Measurements from ENCODE around the gene PYY. TPM values are rescaled to one million over a fixed set of nuclear protein-coding genes. Genes with fewer than 3 reads are reported as not detected.

PYY gene
- total RNA-seq, 4 donors from 2014 or later, result 2.0 TPM; not detected in 3

- peaks cover 0 to 8% (median 3%) of the 10 kb centered on the region in 4 donors for H3K4me1 ChIP-seq
- 57 to 58% methylated on average over 6 of the region's 6 CpGs for WGBS, 2 donors
- TF ChIP-seq CTCF (IDR thresholded peaks at IDR 0.05) (no peak), EP300 (IDR thresholded peaks at IDR 0.05) (no peak), POLR2A (IDR thresholded peaks at IDR 0.05) (no peak)
These were observed 14.9 kb downstream of the PYY start for GRCh38 chr17:43938838-43939182.

GRCh38 chr17:43936434-43936833 is 17.3 kb downstream of the PYY start:
- Histone ChIP-seq H3K9me3 (no peaks in the 10 kb centered on the region), H3K27ac (no peak overlapping the region), H3K36me3 (no peaks in the 10 kb centered on the region), H3K4me1 (peaks cover 0 to 8% (median 3%) of the 10 kb centered on the region in 4 donors), H3K4me3 (no peak overlapping the region), H3K27me3 (peaks cover 0 to 68% of the 10 kb centered on the region in 2 donors)
- TF ChIP-seq EP300 (IDR thresholded peaks at IDR 0.05) (no peak), POLR2A (IDR thresholded peaks at IDR 0.05) (no peak), CTCF (IDR thresholded peaks at IDR 0.05) (no peak)
- 94 to 97% methylated on average over 3 of the region's 3 CpGs for WGBS, 2 donors
- no peak for DNase-seq (ENCODE audit: low spot score in 2 of 2)

More at GRCh38 chr17:43938838-43939182, 14.9 kb downstream of the PYY start:
- DNase-seq (ENCODE audit: low spot score in 2 of 2), result no peak
- Histone ChIP-seq H3K27me3 (peaks cover 0 to 52% of the 10 kb centered on the region in 2 donors), H3K4me3 (no peak overlapping the region), H3K27ac (no peak overlapping the region), H3K36me3 (no peaks in the 10 kb centered on the region), H3K9me3 (no peaks in the 10 kb centered on the region)

GRCh38 chr17:43935926-43936261 is 17.8 kb downstream of the PYY start:
- Histone ChIP-seq H3K27ac (no peak overlapping the region), H3K27me3 (peaks cover 0 to 73% of the 10 kb centered on the region in 2 donors), H3K36me3 (no peaks in the 10 kb centered on the region), H3K4me3 (no peak overlapping the region), H3K4me1 (peaks cover 0 to 8% (median 3%) of the 10 kb centered on the region in 4 donors), H3K9me3 (no peaks in the 10 kb centered on the region)
- TF ChIP-seq CTCF (IDR thresholded peaks at IDR 0.05) (no peak), POLR2A (IDR thresholded peaks at IDR 0.05) (no peak), EP300 (IDR thresholded peaks at IDR 0.05) (no peak)
- no peak for DNase-seq (ENCODE audit: low spot score in 2 of 2)
- 52 to 75% methylated on average over 6 of the region's 6 CpGs for WGBS, 2 donors

GRCh38 chr17:43935204-43935925 is 18.4 kb downstream of the PYY start:
- Histone ChIP-seq H3K4me1 (peaks cover 0 to 8% (median 3%) of the 10 kb centered on the region in 4 donors), H3K9me3 (no peaks in the 10 kb centered on the region), H3K4me3 (no peak overlapping the region), H3K36me3 (no peaks in the 10 kb centered on the region), H3K27ac (no peak overlapping the region), H3K27me3 (peaks cover 0 to 78% of the 10 kb centered on the region in 2 donors)
- no peak for TF ChIP-seq POLR2A (IDR thresholded peaks at IDR 0.05)
- no peak for TF ChIP-seq CTCF (IDR thresholded peaks at IDR 0.05)
- TF ChIP-seq EP300 (IDR thresholded peaks at IDR 0.05), result no peak
- DNase-seq (ENCODE audit: low spot score in 2 of 2), result no peak
- WGBS, 2 donors, result 68% methylated on average over 5 of the region's 5 CpGs

- Histone ChIP-seq H3K9me3 (no peaks in the 10 kb centered on the region), H3K27me3 (peaks cover 0 to 80% of the 10 kb centered on the region in 2 donors), H3K4me1 (peaks cover 0 to 3% (median 1%) of the 10 kb centered on the region in 4 donors), H3K4me3 (no peak overlapping the region), H3K36me3 (no peaks in the 10 kb centered on the region), H3K27ac (no peak overlapping the region)
- no peak for DNase-seq (ENCODE audit: low spot score in 2 of 2)
- 91 to 95% methylated on average over 4 of the region's 4 CpGs for WGBS, 2 donors
- TF ChIP-seq CTCF (IDR thresholded peaks at IDR 0.05) (no peak), EP300 (IDR thresholded peaks at IDR 0.05) (no peak), POLR2A (IDR thresholded peaks at IDR 0.05) (no peak)
These were observed 20.8 kb downstream of the PYY start for GRCh38 chr17:43932923-43933322.

Measured in tibial nerve (tissue), 4 donors.